Mucosa of stomach (tissue), 1 donor: ENCODE measurements around the gene NUCB2.

Source experiments
- H3K27me3 ChIP-seq: one replicate; pipeline ENCODE4 v1.7.0; 2013; ENCODE audit warnings: mild to moderate bottlenecking, low read length; ENCODE audit not compliant: control insufficient read depth, insufficient read depth
- H3K36me3 ChIP-seq: one replicate; pipeline ENCODE4 v1.7.0; 2013; ENCODE audit warnings: low read length; ENCODE audit not compliant: control insufficient read depth, insufficient read depth
- H3K4me1 ChIP-seq: one replicate; pipeline ENCODE4 v1.7.0; 2013; ENCODE audit warnings: mild to moderate bottlenecking, low read length; ENCODE audit not compliant: control insufficient read depth, insufficient read depth
- H3K4me3 ChIP-seq: one replicate; pipeline ENCODE4 v1.7.0; 2013; ENCODE audit warnings: low read length
- H3K9ac ChIP-seq: one replicate; pipeline ENCODE4 v1.7.0; 2013; ENCODE audit warnings: mild to moderate bottlenecking, low read length, moderate library complexity
- H3K9me3 ChIP-seq: one replicate; pipeline ENCODE4 v1.7.0; 2013; ENCODE audit warnings: mild to moderate bottlenecking, low read length, moderate library complexity; ENCODE audit not compliant: control insufficient read depth
- donor health status: Pancreatic carcinoma.

NUCB2 gene

GRCh38 chr11:17351172-17351509 lies 74.6 kb downstream of the NUCB2 start:
- Histone ChIP-seq H3K4me3 (no peak overlapping the region), H3K36me3 (no peaks in the 10 kb centered on the region), H3K27me3 (no peaks in the 10 kb centered on the region), H3K9me3 (no peaks in the 10 kb centered on the region), H3K9ac (no peak overlapping the region), H3K4me1 (peaks cover 12% of the 10 kb centered on the region)

- Histone ChIP-seq H3K4me1 (peaks cover 12% of the 10 kb centered on the region), H3K27me3 (no peaks in the 10 kb centered on the region), H3K9me3 (no peaks in the 10 kb centered on the region), H3K36me3 (no peaks in the 10 kb centered on the region), H3K4me3 (peak within 1 kb of the TSS; percentile 39), H3K9ac (peak within 1 kb of the TSS; percentile 42)
Observed at GRCh38 chr11:17351510-17352176, 75.1 kb downstream of the NUCB2 start, which contains the start of gene NCR3LG1. Gene NCR3LG1, plus strand, starts transcription at chr11:17351800. Its CDS starts 170 bp downstream, at chr11:17351970.

GRCh38 chr11:17352950-17353820 lies 76.6 kb downstream of the NUCB2 start:
- H3K27me3 ChIP-seq = no peaks in the 10 kb centered on the region
- peak overlapping the region; percentile 39 for H3K4me3 ChIP-seq
- peaks cover 12% of the 10 kb centered on the region for H3K4me1 ChIP-seq
- H3K9me3 ChIP-seq = no peaks in the 10 kb centered on the region
- no peaks in the 10 kb centered on the region for H3K36me3 ChIP-seq
- H3K9ac ChIP-seq = peak overlapping the region; percentile 16

GRCh38 chr11:17353821-17354600 lies 77.5 kb downstream of the NUCB2 start:
- no peaks in the 10 kb centered on the region for H3K36me3 ChIP-seq
- H3K27me3 ChIP-seq = no peaks in the 10 kb centered on the region
- H3K9ac ChIP-seq = no peak overlapping the region
- peak overlapping the region; percentile 39 for H3K4me3 ChIP-seq
- no peaks in the 10 kb centered on the region for H3K9me3 ChIP-seq
- peaks cover 12% of the 10 kb centered on the region for H3K4me1 ChIP-seq

- peaks cover 12% of the 10 kb centered on the region for H3K4me1 ChIP-seq
- no peak overlapping the region for H3K9ac ChIP-seq
- H3K4me3 ChIP-seq = no peak overlapping the region
- H3K36me3 ChIP-seq = no peaks in the 10 kb centered on the region
- no peaks in the 10 kb centered on the region for H3K9me3 ChIP-seq
- H3K27me3 ChIP-seq = no peaks in the 10 kb centered on the region
Observed at GRCh38 chr11:17354601-17354991, 78.1 kb downstream of the NUCB2 start.

GRCh38 chr11:17366495-17366894 lies 90.0 kb downstream of the NUCB2 start:
- Histone ChIP-seq H3K9me3 (peaks cover 13% of the 10 kb centered on the region), H3K9ac (no peak overlapping the region), H3K4me3 (no peak overlapping the region), H3K4me1 (no peaks in the 10 kb centered on the region), H3K27me3 (no peaks in the 10 kb centered on the region), H3K36me3 (no peaks in the 10 kb centered on the region)

- H3K9me3 ChIP-seq = peaks cover 18% of the 10 kb centered on the region
- no peaks in the 10 kb centered on the region for H3K27me3 ChIP-seq
- no peak overlapping the region for H3K4me3 ChIP-seq
- H3K4me1 ChIP-seq = no peaks in the 10 kb centered on the region
- no peaks in the 10 kb centered on the region for H3K36me3 ChIP-seq
- H3K9ac ChIP-seq = no peak overlapping the region
Observed at GRCh38 chr11:17368551-17368950, 92.0 kb downstream of the NUCB2 start.

- Histone ChIP-seq H3K27me3 (no peaks in the 10 kb centered on the region), H3K4me1 (no peaks in the 10 kb centered on the region), H3K36me3 (no peaks in the 10 kb centered on the region), H3K9ac (no peak overlapping the region), H3K9me3 (peaks cover 18% of the 10 kb centered on the region), H3K4me3 (no peak overlapping the region)
Observed at GRCh38 chr11:17369094-17369493, 92.6 kb downstream of the NUCB2 start.

- no peak overlapping the region for H3K9ac ChIP-seq
- no peaks in the 10 kb centered on the region for H3K4me1 ChIP-seq
- H3K9me3 ChIP-seq = peaks cover 18% of the 10 kb centered on the region
- H3K4me3 ChIP-seq = no peak overlapping the region
- H3K36me3 ChIP-seq = no peaks in the 10 kb centered on the region
- no peaks in the 10 kb centered on the region for H3K27me3 ChIP-seq
Observed at GRCh38 chr11:17369684-17370243, 93.2 kb downstream of the NUCB2 start.

GRCh38 chr11:17371614-17372013 lies 95.1 kb downstream of the NUCB2 start:
- Histone ChIP-seq H3K9ac (no peak overlapping the region), H3K9me3 (peaks cover 18% of the 10 kb centered on the region), H3K4me3 (no peak overlapping the region), H3K27me3 (no peaks in the 10 kb centered on the region), H3K36me3 (no peaks in the 10 kb centered on the region), H3K4me1 (no peaks in the 10 kb centered on the region)

- Histone ChIP-seq H3K36me3 (no peaks in the 10 kb centered on the region), H3K4me1 (no peaks in the 10 kb centered on the region), H3K9me3 (peaks cover 7% of the 10 kb centered on the region), H3K27me3 (no peaks in the 10 kb centered on the region), H3K9ac (no peak overlapping the region), H3K4me3 (no peak overlapping the region)
Observed at GRCh38 chr11:17375547-17375946, 99.0 kb downstream of the NUCB2 start.
